ENCODE data around the gene LIN7C.

The LIN7C gene

GRCh38 chr11:27507557-27508322 is 1.2 kb upstream of the LIN7C start:
- no peak for DNase-seq

- DNase-seq: peak; percentile 41
Measured at GRCh38 chr11:27505781-27506180, 788 bp downstream of the LIN7C start.

- DNase-seq: no peak
Measured at GRCh38 chr11:27504205-27504604, 2.4 kb downstream of the LIN7C start.

GRCh38 chr11:27501100-27501499 is 5.5 kb downstream of the LIN7C start:
- no peak for DNase-seq

- no peak for DNase-seq
Measured at GRCh38 chr11:27497911-27498310, 8.7 kb downstream of the LIN7C start.

- DNase-seq: peak; percentile 3
Measured at GRCh38 chr11:27497284-27497866, 9.2 kb downstream of the LIN7C start.

GRCh38 chr11:27496461-27496860 is 10.1 kb downstream of the LIN7C start:
- no peak for DNase-seq

GRCh38 chr11:27495710-27496300 is 10.8 kb downstream of the LIN7C start:
- no peak for DNase-seq

GRCh38 chr11:27489092-27489491 is 17.5 kb downstream of the LIN7C start:
- DNase-seq: no peak

- no peak for DNase-seq
Measured at GRCh38 chr11:27487706-27488105, 18.9 kb downstream of the LIN7C start.

- DNase-seq: peak; percentile 49
Measured at GRCh38 chr11:27485930-27486773, 20.4 kb downstream of the LIN7C start.

- DNase-seq: no peak
Measured at GRCh38 chr11:27482793-27483192, 23.8 kb downstream of the LIN7C start.

GRCh38 chr11:27481992-27482391 is 24.6 kb downstream of the LIN7C start:
- DNase-seq: no peak

- no peak for DNase-seq
Measured at GRCh38 chr11:27477831-27478230, 28.7 kb downstream of the LIN7C start.

- DNase-seq: no peak
Measured at GRCh38 chr11:27477243-27477642, 29.3 kb downstream of the LIN7C start.

GRCh38 chr11:27475622-27476021 is 30.9 kb downstream of the LIN7C start:
- DNase-seq: no peak

- DNase-seq: no peak
Measured at GRCh38 chr11:27473017-27473406, 33.6 kb downstream of the LIN7C start.

- no peak for DNase-seq
Measured at GRCh38 chr11:27472398-27473016, 34.1 kb downstream of the LIN7C start, which contains the start of gene LGR4. LGR4 (minus strand) TSS chr11:27472790; CDS start chr11:27472302, 488 bp downstream.

GRCh38 chr11:27471589-27472397 is 34.8 kb downstream of the LIN7C start:
- DNase-seq: no peak

GRCh38 chr11:27470826-27471588 is 35.6 kb downstream of the LIN7C start:
- no peak for DNase-seq

GRCh38 chr11:27470166-27470565 is 36.4 kb downstream of the LIN7C start:
- DNase-seq: no peak

Data from KG1 (cell line).